ENCODE data around the gene ALG14. TPM values are rescaled to one million over a fixed set of nuclear protein-coding genes. Genes with fewer than 3 reads are reported as not detected.

The ALG14 gene
- total and polyA plus RNA-seq, 7 donors, result 0.48 to 2.7 (median 2.1) TPM

DNA sequence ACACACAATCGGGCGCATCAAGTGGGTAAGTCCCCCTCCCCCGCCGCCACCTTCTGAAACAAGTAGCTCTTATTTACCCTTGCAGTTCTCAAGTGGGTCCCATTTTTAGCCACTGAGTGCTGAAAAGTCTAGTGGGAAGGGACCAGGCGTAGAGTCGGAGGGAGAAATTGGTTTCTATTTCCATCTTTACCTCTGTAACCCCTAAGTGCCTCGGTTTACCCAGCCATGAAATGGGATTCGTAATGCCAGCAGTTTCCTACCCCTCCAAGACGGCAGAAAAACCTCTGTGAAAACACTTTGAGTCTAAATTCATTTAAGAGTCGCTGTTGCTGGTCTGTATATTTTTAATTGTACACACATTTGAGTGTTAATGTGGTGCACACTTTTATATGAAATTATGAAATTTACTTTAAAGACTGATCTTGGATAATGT, 45.3 kb upstream of the ALG14 start:
- Histone ChIP-seq H3K27me3 (ENCODE audit: insufficient read depth in 3 of 3, low read length in 2 of 3) (no peaks in the 10 kb centered on the region), H3K27ac (peak overlapping the region; percentile 79), H3K4me1 (peaks cover 15% of the 10 kb centered on the region), H3K36me3 (ENCODE audit: insufficient read depth in 1 of 2, low read depth in 1 of 2) (no peaks in the 10 kb centered on the region), H3K4me3 (peak overlapping the region; percentile 78), H3K9me3 (no peaks in the 10 kb centered on the region)
- ATAC-seq, result no peak
- WGBS, 3 donors, result 15 to 25% (median 16%) methylated on average over 10 of the region's 10 CpGs
- no peak for DNase-seq
- no peak for TF ChIP-seq CTCF (IDR thresholded peaks at IDR 0.05)
- intact Hi-C loops (cut with DNase I), result loop anchor here (5.0 kb wide), 3 partner anchors 36 to 114 kb away; partner anchors contain the start of genes ALG14 (in 1 of the 2) and RWDD3 (in 1 of the 2)

DNA sequence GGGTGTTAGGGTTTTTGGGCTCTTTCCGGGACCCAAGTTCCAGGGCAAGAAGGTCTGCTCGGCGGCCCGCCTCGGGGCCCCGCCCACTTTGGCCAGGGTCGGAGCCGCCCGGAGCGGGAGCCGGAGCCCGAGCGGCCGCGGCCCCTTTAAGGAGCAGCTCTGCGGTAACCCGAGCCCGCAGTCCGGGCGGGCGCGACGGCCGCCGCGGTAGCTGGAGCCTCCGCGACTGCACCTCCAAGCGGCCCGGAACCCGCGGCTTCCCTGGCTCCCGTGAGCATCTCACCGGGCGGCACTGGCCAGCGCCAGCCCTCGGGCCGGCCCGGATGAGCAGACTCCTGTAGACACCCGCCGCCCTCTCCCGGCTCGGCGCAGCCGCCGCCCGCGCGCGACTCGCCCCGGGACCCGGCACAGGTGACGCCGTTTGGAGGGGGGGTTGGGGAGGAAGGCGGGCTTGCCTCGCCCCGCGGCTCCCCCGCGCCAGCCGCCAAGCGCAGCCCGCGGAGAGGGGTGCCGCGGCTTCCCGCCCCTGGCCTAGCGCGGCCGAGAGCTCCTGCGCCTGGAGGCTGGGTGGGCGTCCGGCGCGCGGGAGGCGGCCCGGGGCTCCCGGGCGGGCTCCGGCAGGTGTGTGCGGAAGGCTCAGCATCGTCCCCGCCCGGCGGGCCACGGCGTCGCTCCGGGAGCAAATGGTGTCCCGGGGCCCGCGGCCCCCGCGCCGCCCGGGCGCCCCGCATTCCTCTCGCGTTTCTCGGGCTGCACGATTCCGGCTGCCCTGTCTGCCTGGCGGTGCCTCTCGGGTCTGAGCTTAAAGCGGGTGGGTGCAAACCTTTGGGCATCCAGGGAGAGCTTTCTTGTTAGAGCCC, 44.7 kb upstream of the ALG14 start, which contains the start of gene TLCD4:
Gene TLCD4 (plus strand): TSS at position 149 of the 860 bp plus-strand sequence. CDS start 26,547 bp downstream, outside the sequence.
- TF ChIP-seq CTCF (IDR thresholded peaks at IDR 0.05), result no peak
- H3K4me3 ChIP-seq, result peak within 1 kb of the TSS; percentile 78
- H3K27ac ChIP-seq, result peak within 1 kb of the TSS; percentile 79
- ATAC-seq (peak; percentile 98 to 99 (median 98)), DNase-seq (peak; percentile 70 to 80)
- peaks cover 13% of the 10 kb centered on the region for H3K4me1 ChIP-seq
- intact Hi-C loops (cut with DNase I), result loop anchor here (5.0 kb wide), 3 partner anchors 35 to 115 kb away; partner anchors contain the start of genes ALG14 (in 1 of the 2) and RWDD3 (in 1 of the 2)
- no peaks in the 10 kb centered on the region for H3K27me3 ChIP-seq (ENCODE audit: insufficient read depth in 3 of 3, low read length in 2 of 3)
- no peaks in the 10 kb centered on the region for H3K36me3 ChIP-seq (ENCODE audit: insufficient read depth in 1 of 2, low read depth in 1 of 2)
- WGBS, 3 donors, result 0 to 1% (median 0%) methylated on average over 53 to 108 of the region's 108 CpGs
- no peaks in the 10 kb centered on the region for H3K9me3 ChIP-seq

GRCh38 chr1:95116580-95117206, 43.9 kb upstream of the ALG14 start:
- peak; percentile 58 to 75 (median 68) for ATAC-seq
- peak overlapping the region; percentile 78 for H3K4me3 ChIP-seq
- peaks cover 13% of the 10 kb centered on the region for H3K4me1 ChIP-seq
- DNase-seq, result peak; percentile 29 to 61
- no peaks in the 10 kb centered on the region for H3K36me3 ChIP-seq (ENCODE audit: insufficient read depth in 1 of 2, low read depth in 1 of 2)
- peak overlapping the region; percentile 79 for H3K27ac ChIP-seq
- peak; percentile 46 for TF ChIP-seq CTCF (IDR thresholded peaks at IDR 0.05)
- H3K27me3 ChIP-seq (ENCODE audit: insufficient read depth in 3 of 3, low read length in 2 of 3), result no peaks in the 10 kb centered on the region
- WGBS, 3 donors, result 2 to 4% (median 3%) methylated on average over 17 of the region's 17 CpGs
- no peaks in the 10 kb centered on the region for H3K9me3 ChIP-seq
- intact Hi-C loops (cut with DNase I), result loop anchor here (5.0 kb wide), 3 partner anchors 34 to 116 kb away; partner anchors contain the start of genes ALG14 (in 1 of the 2) and RWDD3 (in 1 of the 2)

GRCh38 chr1:95115708-95116137, 43.0 kb upstream of the ALG14 start:
- H3K27ac ChIP-seq, result no peak overlapping the region
- H3K4me3 ChIP-seq, result no peak overlapping the region
- ATAC-seq, result no peak
- TF ChIP-seq CTCF (IDR thresholded peaks at IDR 0.05), result no peak
- intact Hi-C loops (cut with DNase I), result loop anchor here (5.0 kb wide), 3 partner anchors 33 to 117 kb away; partner anchors contain the start of genes ALG14 (in 1 of the 2) and RWDD3 (in 1 of the 2)
- H3K36me3 ChIP-seq (ENCODE audit: insufficient read depth in 1 of 2, low read depth in 1 of 2), result no peaks in the 10 kb centered on the region
- no peak for DNase-seq
- no peaks in the 10 kb centered on the region for H3K27me3 ChIP-seq (ENCODE audit: insufficient read depth in 3 of 3, low read length in 2 of 3)
- 84 to 91% (median 89%) methylated on average over 3 of the region's 3 CpGs for WGBS, 3 donors
- no peaks in the 10 kb centered on the region for H3K9me3 ChIP-seq
- peaks cover 13% of the 10 kb centered on the region for H3K4me1 ChIP-seq

Measured in psoas muscle (tissue), 8 donors.